GM19023 (cell line): Measurements from ENCODE around the gene PRUNE2.

Source experiments
- ATAC-seq: cut with Tn5 transposase; IDR thresholded peaks from one replicate; pipeline ENCODE4 v1.9.1; 2021; ENCODE audit warnings: mild to moderate bottlenecking, moderate library complexity; ENCODE audit not compliant: unreplicated experiment

The PRUNE2 gene

DNA sequence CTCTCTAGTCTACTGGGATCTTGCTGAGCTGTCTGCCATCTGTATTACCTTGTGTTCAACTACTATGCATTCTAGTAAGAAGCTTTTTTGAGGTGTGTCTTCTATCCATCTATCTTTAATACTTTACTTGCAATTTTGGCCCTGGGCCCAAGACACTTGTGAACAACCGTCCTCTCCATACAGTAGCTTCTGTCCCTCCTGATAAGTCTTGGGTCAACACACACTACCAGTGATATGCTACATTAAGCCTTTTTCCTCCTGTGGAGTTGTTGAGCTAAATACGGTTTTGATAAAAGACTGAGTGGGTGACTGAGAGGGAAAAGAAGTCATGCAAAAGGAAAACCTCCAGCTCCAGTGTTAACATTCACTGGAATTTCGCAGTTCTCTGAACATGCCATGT, 275.0 kb downstream of the PRUNE2 start:
- no peak for ATAC-seq

DNA sequence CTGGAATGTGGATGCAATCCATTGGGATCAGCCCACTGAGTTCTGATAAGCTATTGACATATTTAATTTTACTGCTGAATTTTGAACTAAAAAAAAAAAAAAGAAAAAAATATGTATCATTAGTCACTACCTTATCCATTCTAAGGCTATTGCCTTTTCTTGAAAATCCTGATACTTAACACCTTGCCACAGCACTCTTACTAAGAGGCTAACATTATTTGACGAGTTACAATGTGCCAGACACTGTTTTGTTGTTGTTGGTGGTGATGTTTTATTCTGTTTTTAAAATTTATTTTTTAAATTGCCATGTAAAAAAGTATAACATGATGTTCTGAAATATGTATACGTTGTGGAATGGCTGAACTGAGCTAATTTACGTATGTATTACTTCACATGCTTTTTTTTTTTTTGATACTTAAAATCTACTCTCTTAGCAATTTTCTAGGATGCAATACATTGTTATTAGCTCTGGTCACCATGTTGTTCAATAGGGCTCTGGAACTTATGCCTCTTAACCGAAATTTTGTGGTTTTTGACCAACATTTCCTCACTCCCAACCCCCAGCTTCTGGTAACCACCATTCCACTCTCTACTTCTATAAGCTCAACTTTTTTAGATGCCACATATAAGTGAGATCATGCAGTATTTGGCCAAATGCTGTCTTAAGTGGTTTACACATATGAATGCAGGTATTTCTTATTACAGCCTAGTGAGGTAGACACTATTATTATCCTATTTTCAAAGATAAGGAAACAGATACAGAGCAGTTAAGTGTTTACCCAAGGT, 276.5 kb downstream of the PRUNE2 start:
- no peak for ATAC-seq

DNA sequence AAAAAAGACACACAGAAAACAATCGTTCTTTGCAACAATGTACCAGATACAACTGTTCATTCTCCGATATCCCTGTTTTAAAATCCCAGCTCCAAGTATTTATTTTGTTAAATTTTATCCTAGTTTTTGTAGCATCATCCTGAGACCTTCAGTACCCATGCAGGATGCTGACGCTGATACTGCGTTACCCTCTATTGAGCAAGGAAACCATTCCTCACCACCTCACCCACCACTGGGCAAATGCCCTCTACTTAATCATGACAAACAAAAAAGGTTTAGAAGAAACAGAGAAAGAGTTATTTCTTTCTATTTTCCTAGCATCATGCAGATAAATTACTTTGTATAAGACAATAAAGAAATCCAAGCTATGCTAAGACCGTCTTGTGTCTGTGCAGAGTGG, 277.8 kb downstream of the PRUNE2 start:
- no peak for ATAC-seq

- ATAC-seq, result no peak
Measured at GRCh38 chr9:76626980-76627379, 278.9 kb downstream of the PRUNE2 start.

GRCh38 chr9:76626141-76626540, 279.8 kb downstream of the PRUNE2 start:
- no peak for ATAC-seq

DNA sequence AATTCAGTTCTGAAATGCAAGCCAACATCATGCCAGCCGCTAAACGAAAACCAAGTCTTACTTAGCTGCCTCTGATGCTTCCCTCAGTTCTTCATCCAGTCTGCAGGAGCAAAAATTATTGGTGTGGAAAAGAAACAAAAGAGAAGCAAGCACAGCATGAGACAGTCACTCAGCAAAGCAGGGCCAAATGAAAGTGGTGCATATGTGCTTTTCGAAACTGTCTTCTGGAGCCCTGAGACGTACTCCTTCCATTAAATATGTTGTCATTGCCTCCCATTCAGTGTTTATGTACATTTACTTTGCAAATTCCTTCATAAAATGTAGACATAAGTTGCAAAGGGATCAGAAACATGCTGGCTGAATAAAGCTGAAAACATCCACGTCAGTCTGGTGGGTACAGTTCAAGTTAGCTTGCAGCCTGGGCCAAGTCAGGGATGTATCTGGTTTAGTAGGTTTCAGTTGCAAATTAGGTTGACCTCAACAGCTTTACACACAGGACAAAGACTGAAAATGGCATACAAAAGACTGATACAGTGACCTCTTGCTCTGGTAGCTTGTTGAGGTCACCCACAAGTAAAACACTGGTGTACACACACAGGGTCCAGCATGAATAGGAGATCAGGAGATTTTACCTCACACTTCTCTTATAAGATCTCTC, 281.4 kb downstream of the PRUNE2 start:
- peak; percentile 93 for ATAC-seq

- no peak for ATAC-seq
Measured at GRCh38 chr9:76620996-76621395, 284.9 kb downstream of the PRUNE2 start.

DNA sequence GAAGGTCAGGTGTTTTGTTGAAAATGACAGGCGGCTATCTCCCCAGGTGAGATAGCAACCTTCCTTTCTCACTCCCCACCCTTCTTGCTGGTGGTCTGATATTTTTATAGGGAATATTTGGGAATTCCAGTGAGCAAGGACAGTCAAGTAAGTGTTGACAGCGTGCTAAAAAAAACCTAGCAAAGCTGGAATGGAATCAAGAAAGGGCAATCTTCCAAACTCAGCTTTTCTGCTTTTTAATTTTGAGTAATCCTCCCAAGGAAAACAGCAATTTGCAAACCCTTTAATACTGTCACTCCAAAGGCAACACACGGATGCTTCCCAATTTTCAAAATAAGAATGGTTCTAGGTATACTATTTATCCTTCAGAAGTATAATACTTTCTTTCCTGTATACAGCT, 285.3 kb downstream of the PRUNE2 start:
- ATAC-seq, result no peak

DNA sequence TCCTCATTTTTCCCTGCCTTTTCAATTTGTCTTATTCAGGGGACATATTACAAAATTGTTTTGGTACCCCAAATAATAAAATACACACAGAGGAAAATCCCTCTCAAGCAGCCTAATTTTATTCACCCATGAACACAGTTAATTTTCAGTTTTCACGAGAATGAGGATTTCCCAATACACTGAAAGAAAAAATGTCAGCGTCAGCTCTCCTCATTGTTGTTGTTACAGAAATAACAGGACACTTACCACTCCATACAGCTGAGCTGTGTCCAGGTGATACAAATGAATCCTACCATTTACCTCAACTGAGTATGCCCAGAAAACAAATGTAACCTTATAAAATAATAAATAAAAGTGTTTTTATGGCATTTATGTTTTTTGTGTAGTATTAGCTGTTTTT, 286.3 kb downstream of the PRUNE2 start:
- no peak for ATAC-seq

DNA sequence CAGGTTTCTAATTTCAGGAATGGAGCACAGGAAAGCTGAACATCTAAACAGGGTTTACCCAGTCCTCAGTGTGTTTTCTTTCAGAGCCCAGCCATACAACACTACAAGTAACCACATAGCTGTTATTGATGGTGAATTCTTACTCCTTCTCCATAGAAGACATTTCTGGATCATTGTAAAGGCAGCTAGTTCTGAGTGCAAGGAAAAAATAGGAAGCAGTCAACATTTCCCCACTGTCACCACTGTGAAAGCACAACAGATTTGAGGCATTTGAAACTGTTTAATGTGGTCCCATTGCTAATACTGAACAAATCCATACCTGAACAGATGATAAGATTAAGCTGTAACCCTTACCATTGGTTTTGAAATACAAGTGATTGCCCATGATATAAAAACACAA, 286.7 kb downstream of the PRUNE2 start:
- ATAC-seq, result no peak

DNA sequence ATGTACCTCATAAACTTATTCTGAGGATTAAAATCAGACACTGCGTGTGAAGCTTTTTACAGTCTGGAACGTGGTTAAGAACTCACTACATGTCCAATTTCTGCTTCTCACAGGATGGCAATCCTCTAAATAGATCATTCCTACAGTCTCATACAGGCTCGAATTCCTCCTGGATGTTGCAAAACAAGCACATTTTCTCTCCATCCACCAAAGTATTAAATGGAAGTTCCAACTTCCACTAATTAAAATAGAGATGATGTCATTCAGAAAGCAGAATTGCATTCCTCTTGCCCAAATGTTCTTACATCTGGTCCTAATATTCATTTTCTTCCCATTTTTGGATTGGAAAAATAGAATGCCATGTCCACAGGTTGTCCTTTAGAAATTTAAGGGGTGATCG, 287.2 kb downstream of the PRUNE2 start:
- ATAC-seq, result no peak

- ATAC-seq, result no peak
Measured at GRCh38 chr9:76617497-76618175, 288.3 kb downstream of the PRUNE2 start.

- no peak for ATAC-seq
Measured at GRCh38 chr9:76616780-76617179, 289.1 kb downstream of the PRUNE2 start.

DNA sequence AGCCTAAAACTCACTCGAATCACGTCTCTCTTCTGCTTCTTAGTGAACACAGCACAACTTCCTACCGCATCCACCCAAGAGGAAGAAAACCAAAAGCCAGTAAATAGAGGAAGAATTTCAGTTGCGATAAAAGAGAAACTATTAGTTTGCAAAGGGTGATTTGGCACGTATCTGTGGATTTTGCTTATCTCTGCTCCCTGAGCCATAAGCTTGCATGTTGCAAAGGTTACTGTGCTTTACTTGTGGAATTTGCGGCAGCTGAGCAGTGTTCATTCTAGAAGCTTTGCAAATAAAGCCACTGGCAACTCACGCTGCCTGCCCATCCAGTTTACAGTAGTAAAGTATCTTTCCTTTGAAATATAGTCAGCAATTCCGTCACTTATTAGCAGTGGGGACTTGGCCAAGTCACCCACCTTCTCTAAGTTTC, 290.7 kb downstream of the PRUNE2 start:
- ATAC-seq, result no peak

DNA sequence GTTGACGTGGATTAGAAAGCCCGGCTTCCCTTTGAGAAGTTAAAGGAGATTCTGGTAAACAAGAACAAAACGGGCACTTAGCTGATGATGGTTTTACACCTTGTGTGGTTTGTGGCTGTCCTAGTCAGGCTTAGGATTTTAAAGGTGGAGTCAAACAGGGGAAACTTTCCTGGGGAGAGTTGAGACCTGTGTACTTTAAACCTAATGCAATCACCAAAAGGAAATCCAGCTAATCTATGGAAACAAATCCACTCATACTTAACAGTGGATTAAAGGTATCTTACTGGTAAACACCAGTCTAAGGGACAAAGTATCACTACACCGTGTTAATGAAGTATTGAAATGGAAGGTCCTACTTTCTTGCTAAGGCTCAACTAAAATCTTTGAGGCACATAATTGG, 291.9 kb downstream of the PRUNE2 start:
- ATAC-seq, result no peak

DNA sequence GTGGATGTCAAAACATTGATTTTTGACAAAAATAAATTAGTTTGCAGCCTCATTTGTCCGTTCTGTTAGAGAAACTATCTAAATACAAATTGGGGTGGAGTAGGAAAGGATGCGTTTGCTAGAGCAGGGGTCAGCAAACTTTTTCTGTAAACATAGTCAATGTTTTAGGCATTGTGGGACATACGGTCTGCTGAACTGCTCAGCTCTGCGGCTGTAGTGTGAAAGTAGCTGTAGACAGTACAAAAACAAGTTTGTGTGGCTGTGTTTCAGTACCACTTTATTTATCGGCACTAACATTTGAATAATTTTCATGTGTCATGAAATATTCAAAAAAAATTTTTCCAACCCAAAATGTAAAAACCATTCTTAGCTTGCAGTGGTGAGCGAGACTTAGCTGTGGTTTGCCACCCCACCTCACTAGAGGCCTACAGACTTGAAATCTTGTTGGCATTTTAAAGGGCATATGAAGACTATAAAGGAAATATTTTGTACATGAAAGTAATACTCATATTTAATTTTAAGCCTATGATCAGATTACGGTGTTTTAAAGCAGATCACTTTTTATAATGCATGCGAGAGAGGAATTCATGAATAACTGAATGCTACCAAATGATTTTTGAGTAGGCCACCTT, 292.6 kb downstream of the PRUNE2 start:
- no peak for ATAC-seq

DNA sequence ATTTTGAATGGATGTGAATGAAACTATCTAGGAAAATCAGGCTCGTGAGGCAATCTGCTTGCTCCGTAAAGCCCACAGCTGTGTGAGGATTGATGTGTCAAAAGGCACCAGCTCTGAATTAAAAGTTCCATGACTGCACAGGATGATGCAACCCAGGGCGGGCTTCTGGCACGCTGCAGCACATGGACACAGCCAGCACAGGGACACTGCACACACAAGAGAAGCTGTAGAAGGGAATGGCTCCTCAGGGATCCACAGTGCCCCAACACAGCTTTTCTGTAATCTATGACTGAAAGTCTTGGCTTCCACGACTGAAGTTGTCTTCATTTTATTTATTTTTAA, 295.9 kb downstream of the PRUNE2 start:
- no peak for ATAC-seq

- ATAC-seq, result no peak
Measured at GRCh38 chr9:76609285-76610010, 296.5 kb downstream of the PRUNE2 start.

- ATAC-seq, result no peak
Measured at GRCh38 chr9:76608575-76609273, 297.2 kb downstream of the PRUNE2 start.

- ATAC-seq, result no peak
Measured at GRCh38 chr9:76607730-76608436, 298.0 kb downstream of the PRUNE2 start.
